ENCODE data around the gene COP1.
"Not testable (repeated sequence)": the region's sequence is repeated elsewhere in the genome, so short reads cannot be mapped to it uniquely, and the experiment has no call there.

COP1 gene

DNA sequence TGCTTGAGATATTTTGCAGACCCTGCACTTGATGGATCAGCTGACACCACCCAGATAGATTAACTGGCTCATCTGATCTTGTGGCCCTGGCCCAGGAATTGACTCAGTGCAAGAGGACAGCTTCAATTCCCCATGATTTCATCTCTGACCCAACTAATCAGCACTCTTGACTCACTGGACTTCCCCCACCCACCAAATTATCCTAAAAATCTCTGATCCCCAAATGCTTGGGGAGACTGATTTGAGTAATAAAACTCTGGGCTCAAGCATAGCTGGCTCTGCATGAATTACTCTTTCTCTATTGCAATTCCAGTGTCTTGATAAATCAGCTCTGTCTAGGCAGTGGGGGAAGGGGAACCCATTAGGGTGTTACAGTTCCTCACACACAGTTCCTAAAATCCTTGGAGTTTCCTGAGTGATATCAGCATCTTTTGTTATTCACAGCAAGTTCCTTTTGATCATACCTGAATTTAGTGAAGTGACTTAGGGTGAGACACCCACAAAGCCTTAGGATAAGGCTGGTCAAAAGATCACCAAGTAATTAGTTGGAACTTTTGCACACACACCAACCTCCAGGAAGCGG is 104.2 kb downstream of the COP1 start:
- DNase-seq (ENCODE audit: extremely low read depth, low read depth) = no peak
- TF ChIP-seq, protein P1, sequence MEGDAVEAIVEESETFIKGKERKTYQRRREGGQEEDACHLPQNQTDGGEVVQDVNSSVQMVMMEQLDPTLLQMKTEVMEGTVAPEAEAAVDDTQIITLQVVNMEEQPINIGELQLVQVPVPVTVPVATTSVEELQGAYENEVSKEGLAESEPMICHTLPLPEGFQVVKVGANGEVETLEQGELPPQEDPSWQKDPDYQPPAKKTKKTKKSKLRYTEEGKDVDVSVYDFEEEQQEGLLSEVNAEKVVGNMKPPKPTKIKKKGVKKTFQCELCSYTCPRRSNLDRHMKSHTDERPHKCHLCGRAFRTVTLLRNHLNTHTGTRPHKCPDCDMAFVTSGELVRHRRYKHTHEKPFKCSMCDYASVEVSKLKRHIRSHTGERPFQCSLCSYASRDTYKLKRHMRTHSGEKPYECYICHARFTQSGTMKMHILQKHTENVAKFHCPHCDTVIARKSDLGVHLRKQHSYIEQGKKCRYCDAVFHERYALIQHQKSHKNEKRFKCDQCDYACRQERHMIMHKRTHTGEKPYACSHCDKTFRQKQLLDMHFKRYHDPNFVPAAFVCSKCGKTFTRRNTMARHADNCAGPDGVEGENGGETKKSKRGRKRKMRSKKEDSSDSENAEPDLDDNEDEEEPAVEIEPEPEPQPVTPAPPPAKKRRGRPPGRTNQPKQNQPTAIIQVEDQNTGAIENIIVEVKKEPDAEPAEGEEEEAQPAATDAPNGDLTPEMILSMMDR (IDR thresholded peaks at IDR 0.05; ENCODE audit: low read depth, low read length) = no peak

DNA sequence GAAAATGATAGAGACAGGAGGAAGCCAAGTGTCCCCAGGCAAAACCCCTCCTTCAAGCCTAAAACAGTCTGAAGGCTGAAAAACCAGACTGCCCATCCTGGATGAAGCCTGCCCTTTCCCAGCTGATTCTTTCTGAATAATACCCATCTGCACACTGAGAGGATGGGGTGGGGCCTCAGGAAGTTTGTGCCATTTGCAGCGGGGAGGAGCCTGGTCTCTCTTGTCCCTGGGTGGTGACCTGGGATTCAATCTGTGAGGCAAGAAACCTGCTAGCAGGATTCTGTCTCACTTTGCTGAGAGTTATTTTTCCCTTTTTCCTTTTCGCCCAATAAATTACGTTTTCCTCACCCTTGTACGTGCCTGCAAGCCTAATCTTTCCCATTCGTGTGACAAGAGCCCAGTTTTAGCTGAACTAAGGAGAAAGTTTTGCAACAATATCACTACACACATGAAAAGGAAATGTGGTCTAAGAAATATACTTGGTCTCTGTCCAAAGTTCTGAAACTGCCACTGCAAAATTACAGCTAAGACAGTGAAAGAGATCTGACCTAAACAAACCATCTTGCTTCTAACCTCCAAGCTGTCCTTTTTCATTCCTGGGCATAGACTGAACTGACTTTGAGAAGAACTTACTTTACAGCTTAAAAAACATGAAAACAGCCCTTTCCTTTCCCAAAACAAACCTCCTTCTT is 105.0 kb downstream of the COP1 start:
- TF ChIP-seq, protein P1 (IDR thresholded peaks at IDR 0.05; ENCODE audit: low read depth, low read length) = no peak
- DNase-seq (ENCODE audit: extremely low read depth, low read depth) = no peak

DNA sequence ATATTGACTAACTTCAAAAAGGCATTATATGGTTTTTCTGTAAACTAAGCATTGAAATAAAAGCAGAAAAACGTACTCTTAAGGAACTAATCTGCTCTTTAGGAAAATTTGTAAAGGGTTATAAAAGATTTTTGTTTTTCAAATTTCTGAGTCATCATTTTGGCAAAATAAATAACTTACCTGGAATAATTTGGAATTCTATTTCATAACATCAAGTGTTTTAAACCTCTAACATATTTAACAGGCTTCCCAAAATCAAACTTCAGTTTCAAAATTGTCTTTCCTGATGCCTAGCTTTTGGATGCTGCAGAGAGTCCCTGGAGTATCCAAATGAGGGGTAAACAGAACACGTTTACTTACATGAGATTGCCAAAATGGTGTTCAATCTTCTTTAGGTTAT is 108.5 kb downstream of the COP1 start:
- DNase-seq (ENCODE audit: extremely low read depth, low read depth) = no peak
- TF ChIP-seq, protein P1 (IDR thresholded peaks at IDR 0.05; ENCODE audit: low read depth, low read length) = no peak

DNA sequence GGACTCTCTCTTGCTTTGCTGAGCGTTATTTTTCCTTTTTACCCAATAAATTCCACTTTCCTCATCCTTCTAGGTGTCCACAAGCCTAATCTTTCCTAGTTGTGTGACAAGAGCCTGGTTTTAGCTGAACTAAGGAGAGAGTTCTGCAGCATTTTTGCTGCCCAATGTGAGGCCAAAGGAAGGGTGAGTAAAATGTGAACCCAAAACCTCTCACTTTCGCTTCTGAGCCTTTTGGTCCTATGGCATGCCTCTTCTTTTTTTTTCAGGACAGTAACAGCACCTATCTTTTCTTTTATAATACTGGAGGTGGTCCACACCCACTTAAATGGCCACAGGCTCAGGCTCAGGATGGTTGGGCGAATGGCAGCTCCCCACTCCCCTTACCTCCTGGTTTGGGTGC is 111.1 kb downstream of the COP1 start:
- TF ChIP-seq, protein P1 (IDR thresholded peaks at IDR 0.05; ENCODE audit: low read depth, low read length) = no peak
- DNase-seq (ENCODE audit: extremely low read depth, low read depth) = no peak

DNA sequence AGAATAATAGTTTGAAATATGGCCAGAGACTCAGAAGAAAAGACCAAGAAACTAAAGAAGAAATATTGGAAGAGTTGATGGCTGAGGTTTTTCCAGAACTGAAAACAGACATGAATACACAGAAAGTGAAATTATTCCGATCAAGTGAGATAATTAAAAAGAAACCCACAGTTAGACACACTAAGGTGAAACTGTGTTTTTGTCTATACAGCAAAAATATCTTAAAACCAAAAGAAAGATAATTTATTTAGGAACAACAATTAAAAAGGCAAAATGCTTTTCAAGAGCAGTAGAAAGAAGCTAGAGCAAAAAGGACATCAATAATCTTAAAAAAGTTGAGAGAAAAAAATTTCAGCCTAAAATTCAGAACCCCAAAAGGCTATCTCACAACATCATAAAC is 116.3 kb downstream of the COP1 start:
- DNase-seq (ENCODE audit: extremely low read depth, low read depth) = no peak
- TF ChIP-seq, protein P1 (IDR thresholded peaks at IDR 0.05; ENCODE audit: low read depth, low read length) = no peak

DNA sequence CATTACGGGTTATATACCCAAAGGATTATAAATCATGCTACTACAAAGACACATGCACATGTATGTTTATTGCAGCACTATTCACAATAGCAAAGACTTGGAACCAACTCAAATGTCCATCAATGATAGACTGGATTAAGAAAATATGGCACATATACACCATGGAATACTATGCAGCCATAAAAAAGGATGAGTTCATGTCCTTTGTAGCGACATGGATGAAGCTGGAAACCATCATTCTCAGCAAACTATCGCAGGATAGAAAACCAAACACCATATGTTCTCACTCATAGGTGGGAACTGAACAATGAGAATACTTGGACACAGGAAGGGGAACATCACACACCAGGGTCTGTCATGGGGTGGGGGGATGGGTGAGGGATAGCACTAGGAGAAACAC is 119.3 kb downstream of the COP1 start:
- DNase-seq (ENCODE audit: extremely low read depth, low read depth) = not testable (repeated sequence)

DNA sequence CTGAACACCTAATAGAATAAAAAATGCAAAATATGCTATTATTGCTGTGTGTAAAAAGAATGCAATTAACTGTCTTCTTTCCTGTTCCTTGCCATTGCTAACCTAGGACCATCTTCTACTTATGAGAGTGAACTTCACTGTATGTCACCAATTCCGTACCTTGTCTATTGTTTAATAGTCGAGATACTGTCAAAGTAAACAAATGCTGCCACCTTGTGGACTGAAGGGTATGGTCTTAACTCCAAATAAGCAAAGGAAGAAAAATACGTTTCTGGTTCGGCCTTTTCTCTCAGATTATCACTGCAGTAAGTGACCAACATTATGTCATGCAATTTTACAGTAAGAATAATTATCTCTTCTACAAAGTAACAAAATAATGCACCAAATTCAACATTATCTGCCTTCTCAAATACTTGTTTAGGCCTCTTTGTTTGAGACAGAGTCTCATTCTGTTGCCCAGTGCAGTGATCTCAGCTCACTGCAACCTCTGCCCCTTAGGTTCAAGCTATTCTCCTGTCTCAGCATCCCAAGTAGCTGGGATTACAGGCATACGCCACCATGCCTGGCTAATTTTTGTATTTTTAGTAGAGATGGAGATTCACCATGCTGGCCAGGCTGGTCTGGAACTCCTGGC is 133.4 kb downstream of the COP1 start:
- DNase-seq (ENCODE audit: extremely low read depth, low read depth) = peak; percentile 18
- TF ChIP-seq, protein P1 (IDR thresholded peaks at IDR 0.05; ENCODE audit: low read depth, low read length) = peak; percentile 53

Data from AG09319 (cell line).